SU-DHL-6 (cell line): ENCODE data around the gene PIGP.

ENCODE experiments used
- EZH2phosphoT487 ChIP-seq: fragments of 200-600 bp; sonication (generic), shearing (Covaris generic); conservative IDR thresholded peaks from 2 replicates; pipeline ENCODE4 v1.6.1; 2018; ENCODE audit warnings: mild to moderate bottlenecking, antibody characterized with exemption, low read length, moderate library complexity, mixed read lengths
- TF ChIP-seq, protein P1 (sequence below): fragments of 200-600 bp; sonication (generic); IDR thresholded peaks from one replicate; pipeline ENCODE4 v1.5.1; 2017; ENCODE audit warnings: antibody characterized with exemption, mild to moderate bottlenecking, low read length, moderate library complexity; ENCODE audit not compliant: insufficient read depth, poor library complexity, severe bottlenecking

GRCh38 chr21:37064841-37065240 is 8.0 kb downstream of the PIGP start:
- TF ChIP-seq, protein P1, sequence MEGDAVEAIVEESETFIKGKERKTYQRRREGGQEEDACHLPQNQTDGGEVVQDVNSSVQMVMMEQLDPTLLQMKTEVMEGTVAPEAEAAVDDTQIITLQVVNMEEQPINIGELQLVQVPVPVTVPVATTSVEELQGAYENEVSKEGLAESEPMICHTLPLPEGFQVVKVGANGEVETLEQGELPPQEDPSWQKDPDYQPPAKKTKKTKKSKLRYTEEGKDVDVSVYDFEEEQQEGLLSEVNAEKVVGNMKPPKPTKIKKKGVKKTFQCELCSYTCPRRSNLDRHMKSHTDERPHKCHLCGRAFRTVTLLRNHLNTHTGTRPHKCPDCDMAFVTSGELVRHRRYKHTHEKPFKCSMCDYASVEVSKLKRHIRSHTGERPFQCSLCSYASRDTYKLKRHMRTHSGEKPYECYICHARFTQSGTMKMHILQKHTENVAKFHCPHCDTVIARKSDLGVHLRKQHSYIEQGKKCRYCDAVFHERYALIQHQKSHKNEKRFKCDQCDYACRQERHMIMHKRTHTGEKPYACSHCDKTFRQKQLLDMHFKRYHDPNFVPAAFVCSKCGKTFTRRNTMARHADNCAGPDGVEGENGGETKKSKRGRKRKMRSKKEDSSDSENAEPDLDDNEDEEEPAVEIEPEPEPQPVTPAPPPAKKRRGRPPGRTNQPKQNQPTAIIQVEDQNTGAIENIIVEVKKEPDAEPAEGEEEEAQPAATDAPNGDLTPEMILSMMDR, result no peak
- TF ChIP-seq EZH2phosphoT487, result no peak
